H1 (cell line): ENCODE results near the gene AGBL1. TPM values are rescaled to one million over a fixed set of nuclear protein-coding genes. Genes with fewer than 3 reads are reported as not detected.

ENCODE experiments used
- CTCF ChIA-PET: fragments of 300-600 bp; sonication (Branson Sonifier 250); formaldehyde crosslinking; loops from one replicate; lab custom pipeline; 2021; ENCODE audit not compliant: partially characterized antibody; lab: Charles Lee
- POLR2A ChIA-PET: fragments of 300-600 bp; sonication (Branson Sonifier 250); formaldehyde crosslinking; loops from one replicate; lab custom pipeline; 2021; ENCODE audit warnings: inconsistent platforms; ENCODE audit not compliant: partially characterized antibody; lab: Charles Lee
- DNase-seq, 2 experiments: peaks; one replicate each; pipeline versions ENCODE4 v3.0.0 to v3.0.0-alpha.2; 2010 to 2022; ENCODE audit warnings: low spot score in 2 of 2, low read depth in 1 of 2, mixed read lengths in 1 of 2
- FAIRE-seq: peaks from 2 replicates; lab custom pipeline; 2011; peaks lifted over from hg19 to GRCh38; lab: Jason Lieb, UNC
- H2AFZ ChIP-seq: 2 replicates; pipeline ENCODE4 v1.8.1; 2012; ENCODE audit warnings: low read length, inconsistent platforms
- H2AK5ac ChIP-seq: 2 replicates; pipeline ENCODE4 v1.6.1; 2013; ENCODE audit warnings: low read depth, low read length
- H2BK120ac ChIP-seq: replicated peaks from 2 replicates; pipeline ENCODE3; 2013; ENCODE audit warnings: low read depth, low read length, inconsistent platforms
- H2BK12ac ChIP-seq: 2 replicates; pipeline ENCODE4 v1.6.1; 2013; ENCODE audit warnings: low read depth, low read length
- H2BK15ac ChIP-seq: 2 replicates; pipeline ENCODE4 v1.6.1; 2013; ENCODE audit warnings: low read length
- H2BK20ac ChIP-seq: 2 replicates; pipeline ENCODE4 v1.6.1; 2013; ENCODE audit warnings: low read length
- H2BK5ac ChIP-seq: 2 replicates; pipeline ENCODE4 v1.6.1; 2013; ENCODE audit warnings: low read depth, low read length
- H3K14ac ChIP-seq: 2 replicates; pipeline ENCODE4 v1.6.1; 2013; ENCODE audit warnings: inconsistent platforms; ENCODE audit not compliant: insufficient read length
- H3K18ac ChIP-seq: 2 replicates; pipeline ENCODE4 v1.6.1; 2013; ENCODE audit warnings: low read length; ENCODE audit errors: extremely low read depth
- H3K23ac ChIP-seq: 2 replicates; pipeline ENCODE4 v1.6.1; 2013; ENCODE audit warnings: inconsistent platforms; ENCODE audit not compliant: insufficient read length
- H3K23me2 ChIP-seq: 2 replicates; pipeline ENCODE4 v1.6.1; 2013; ENCODE audit warnings: low read depth, low read length
- H3K27ac ChIP-seq: 2 replicates; pipeline ENCODE4 v1.6.1; 2011; ENCODE audit warnings: low read depth, low read length, inconsistent platforms
- H3K27me3 ChIP-seq, 4 experiments: replicated peaks in 1 of 4; 1 replicate in 1 of 4; 2 replicates in 3 of 4; pipeline versions ENCODE4 v1.6.1 to v1.8.1; 2011 to 2013; ENCODE audit warnings: low read length in 3 of 4, mild to moderate bottlenecking in 3 of 4, inconsistent platforms in 2 of 4, mixed read lengths in 2 of 4, moderate library complexity in 1 of 4; ENCODE audit not compliant: control insufficient read depth in 3 of 4, insufficient read depth in 3 of 4; ENCODE audit errors: extremely low read depth in 1 of 4
- H3K36me3 ChIP-seq, 4 experiments: 2 replicates each; pipeline versions ENCODE4 v1.6.1 to v1.8.1; 2011 to 2013; ENCODE audit warnings: mild to moderate bottlenecking in 4 of 4, low read length in 3 of 4, moderate library complexity in 2 of 4, control low read depth in 1 of 4, inconsistent platforms in 1 of 4; ENCODE audit not compliant: insufficient read depth in 4 of 4, control insufficient read depth in 2 of 4
- H3K4ac ChIP-seq: replicated peaks from 2 replicates; pipeline ENCODE3; 2013; ENCODE audit warnings: low read length, low read depth, mixed read lengths, inconsistent platforms; ENCODE audit not compliant: insufficient read length
- H3K4me1 ChIP-seq, 4 experiments: replicated peaks in 1 of 4; 1 replicate in 1 of 4; 2 replicates in 3 of 4; pipeline versions ENCODE4 v1.6.1 to v1.8.1; 2011 to 2013; ENCODE audit warnings: low read length in 3 of 4, inconsistent platforms in 2 of 4, mixed read lengths in 1 of 4; ENCODE audit not compliant: insufficient read depth in 4 of 4, control insufficient read depth in 3 of 4
- H3K4me2 ChIP-seq, 2 experiments: 2 replicates each; pipeline versions ENCODE4 v1.6.1 to v1.8.1; 2011 to 2013; ENCODE audit warnings: low read depth in 2 of 2, low read length in 2 of 2, control low read depth in 1 of 2, inconsistent platforms in 1 of 2, mild to moderate bottlenecking in 1 of 2; ENCODE audit not compliant: insufficient read depth in 1 of 2
- H3K4me3 ChIP-seq, 4 experiments: fragments of 200-600, 300-600 bp in 1 of 4; sonication (generic), shearing (Covaris generic), sonication (Bioruptor Twin) in 1 of 4; 2 replicates each; pipeline versions ENCODE4 v1.5.1 to v1.8.1; 2011 to 2016; ENCODE audit warnings: low read length in 4 of 4, low read depth in 3 of 4, control low read depth in 2 of 4, inconsistent platforms in 2 of 4, mild to moderate bottlenecking in 2 of 4, mixed read lengths in 1 of 4, moderate library complexity in 1 of 4; ENCODE audit not compliant: insufficient read depth in 2 of 4; ENCODE audit errors: extremely low read depth in 1 of 4
- H3K56ac ChIP-seq: replicated peaks from 2 replicates; pipeline ENCODE3; 2013; ENCODE audit warnings: low read depth, mild to moderate bottlenecking, mixed read lengths, low read length, inconsistent platforms; ENCODE audit not compliant: insufficient read length
- H3K79me1 ChIP-seq: 2 replicates; pipeline ENCODE4 v1.6.1; 2013; ENCODE audit warnings: low read depth, low read length, control low read depth
- H3K79me2 ChIP-seq, 2 experiments: 2 replicates each; pipeline versions ENCODE4 v1.6.1 to v1.8.1; 2012 to 2013; ENCODE audit warnings: low read length in 2 of 2, mild to moderate bottlenecking in 2 of 2, inconsistent platforms in 1 of 2; ENCODE audit not compliant: insufficient read depth in 2 of 2, control insufficient read depth in 1 of 2
- H3K9ac ChIP-seq, 4 experiments: replicated peaks in 1 of 4; 1 replicate in 1 of 4; 2 replicates in 3 of 4; pipeline versions ENCODE4 v1.6.1 to v1.8.1; 2011 to 2013; ENCODE audit warnings: low read depth in 3 of 4, low read length in 3 of 4, control low read depth in 2 of 4, mild to moderate bottlenecking in 2 of 4, moderate library complexity in 2 of 4, inconsistent platforms in 1 of 4; ENCODE audit errors: extremely low read depth in 1 of 4
- H3K9me3 ChIP-seq, 2 experiments: 2 replicates each; pipeline versions ENCODE4 v1.6.1 to v1.8.1; 2012 to 2013; ENCODE audit warnings: mild to moderate bottlenecking in 2 of 2, moderate library complexity in 2 of 2, control low read depth in 1 of 2, inconsistent platforms in 1 of 2, low read depth in 1 of 2, low read length in 1 of 2, mixed read lengths in 1 of 2; ENCODE audit not compliant: insufficient read depth in 2 of 2
- H4K20me1 ChIP-seq, 2 experiments: replicated peaks in 1 of 2; 2 replicates each; pipeline versions ENCODE3 to v1.8.1; 2011 to 2013; ENCODE audit warnings: inconsistent platforms in 2 of 2, low read length in 2 of 2, mild to moderate bottlenecking in 1 of 2; ENCODE audit not compliant: insufficient read depth in 2 of 2, control insufficient read depth in 1 of 2
- H4K5ac ChIP-seq: 2 replicates; pipeline ENCODE4 v1.6.1; 2013; ENCODE audit warnings: low read length, low read depth, mixed read lengths, inconsistent platforms; ENCODE audit not compliant: insufficient read length
- H4K8ac ChIP-seq: 2 replicates; pipeline ENCODE4 v1.8.0; 2013; ENCODE audit warnings: mild to moderate bottlenecking, moderate library complexity, low read length, inconsistent platforms; ENCODE audit not compliant: insufficient read depth; ENCODE audit errors: extremely low read depth
- H4K91ac ChIP-seq: replicated peaks from 2 replicates; pipeline ENCODE3; 2013; ENCODE audit warnings: low read length, mixed read lengths, inconsistent platforms; ENCODE audit not compliant: insufficient read length
- ASH2L ChIP-seq: fragments of 200-600, 300-600 bp; sonication (generic); IDR thresholded peaks from one replicate; pipeline ENCODE4 v1.7.1; 2017; ENCODE audit warnings: low read length
- BACH1 ChIP-seq: IDR thresholded peaks from 2 replicates; pipeline ENCODE4 v1.6.1; 2012; ENCODE audit warnings: low read length, improper control_type of control experiment
- CBX5 ChIP-seq: fragments of 300-800, 300-1000 bp; sonication (generic); IDR thresholded peaks from 2 replicates; pipeline ENCODE4 v1.7.1; 2016; ENCODE audit warnings: antibody characterized with exemption, low read length, low read depth
- CREB1 ChIP-seq: IDR thresholded peaks from 2 replicates; pipeline ENCODE4 v1.6.1; 2012; ENCODE audit warnings: inconsistent platforms
- EGR1 ChIP-seq: IDR thresholded peaks from 2 replicates; pipeline ENCODE4 v1.6.1; 2011; ENCODE audit warnings: low read depth, low read length, borderline replicate concordance
- JUND ChIP-seq: IDR thresholded peaks from 2 replicates; pipeline ENCODE4 v1.6.1; 2011; ENCODE audit warnings: mild to moderate bottlenecking, improper control_type of control experiment, low read length
- KDM4A ChIP-seq: IDR thresholded peaks from one replicate; pipeline ENCODE4 v1.7.1; 2012; ENCODE audit warnings: low read depth, mild to moderate bottlenecking, moderate library complexity, low read length, inconsistent platforms; ENCODE audit not compliant: severe bottlenecking
- MAFK ChIP-seq: IDR thresholded peaks from 2 replicates; pipeline ENCODE4 v1.6.1; 2012; ENCODE audit warnings: low read depth, mild to moderate bottlenecking, improper control_type of control experiment, low read length
- PHF8 ChIP-seq: fragments of 200-600 bp; sonication (generic); conservative IDR thresholded peaks from 2 replicates; pipeline ENCODE4 v1.7.1; 2012; ENCODE audit warnings: low read depth, mild to moderate bottlenecking, inconsistent platforms, low read length, moderate library complexity
- RXRA ChIP-seq: IDR thresholded peaks from 2 replicates; pipeline ENCODE4 v1.6.1; 2011; ENCODE audit warnings: low read depth, mild to moderate bottlenecking, low read length, moderate library complexity; ENCODE audit not compliant: insufficient read depth
- SAP30 ChIP-seq: fragments of 300-600 bp; sonication (generic); IDR thresholded peaks from 2 replicates; pipeline ENCODE4 v1.7.1; 2012; ENCODE audit warnings: low read length, moderate library complexity, mild to moderate bottlenecking, inconsistent platforms; ENCODE audit not compliant: insufficient read depth, insufficient replicate concordance
- SUZ12 ChIP-seq: fragments of 200-600 bp; sonication (generic); IDR thresholded peaks from 2 replicates; pipeline ENCODE4 v1.6.1; 2012; ENCODE audit warnings: mild to moderate bottlenecking, inconsistent platforms, low read length, moderate library complexity, mixed read lengths
- TAF7 ChIP-seq: optimal IDR thresholded peaks from 2 replicates; pipeline ENCODE3; 2011; ENCODE audit warnings: low read depth, mild to moderate bottlenecking, inconsistent platforms, low read length, moderate library complexity, borderline replicate concordance
- TEAD4 ChIP-seq: IDR thresholded peaks from 2 replicates; pipeline ENCODE4 v1.6.1; 2012; ENCODE audit warnings: low read depth, low read length, inconsistent platforms, mixed read lengths
- polyA plus RNA-seq, 7 experiments: library from polyadenylated mRNA; depleted of rRNA in 3 of 7; stranded (reverse) in 5 of 7; unstranded in 2 of 7; fragments of >200 nt in 5 of 7; fragments of 200-250 nt in 2 of 7; gene quantifications; 1 replicate in 5 of 7; 2 replicates in 1 of 7; 4 replicates in 1 of 7; pipeline versions ENCODE4 v1.2.1 to v1.2.3, GENCODE V29; 2011 to 2013; ENCODE audit warnings: missing spikeins in 2 of 7, mixed read lengths in 2 of 7
- total RNA-seq: library from RNA; stranded (reverse); fragmentation: NEBNext Ultra II Directional; extraction: Animal tissue kit (Norgen Biotek cat#: 25700); gene quantifications from 2 replicates; pipeline ENCODE4 v1.2.1, GENCODE V29; 2021
- TF ChIP-seq, protein P1 (sequence below): IDR thresholded peaks from 2 replicates; pipeline ENCODE4 v1.6.1; 2012; ENCODE audit warnings: inconsistent platforms
- TF ChIP-seq, protein P2 (sequence below): IDR thresholded peaks from 2 replicates; pipeline ENCODE4 v1.6.1; 2011; ENCODE audit warnings: low read depth, mild to moderate bottlenecking, low read length; ENCODE audit not compliant: insufficient read depth

AGBL1 gene
- total and polyA plus RNA-seq, 2 of the 8 experiments (the other 6 are each of a cell fraction or from before 2014, with no cell fraction given) = not detected

DNA sequence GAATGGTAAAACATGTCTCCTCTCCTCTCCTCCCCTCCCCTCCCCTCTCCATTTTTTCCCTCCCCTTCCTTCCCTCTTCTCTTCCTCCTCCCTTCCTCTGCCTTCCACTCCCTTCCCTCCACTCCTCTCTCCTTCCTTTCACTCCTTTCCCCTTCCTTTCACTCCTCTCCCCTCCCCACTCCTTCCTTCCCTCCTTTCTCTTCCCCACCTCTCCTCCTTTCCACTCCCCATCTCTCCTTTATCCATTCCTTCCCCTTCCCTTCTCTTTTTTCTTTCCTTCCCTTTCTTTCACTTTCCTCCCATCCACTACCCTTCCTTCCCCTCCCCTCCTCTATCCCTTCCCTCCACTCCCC, 621.9 kb downstream of the AGBL1 start:
- H2BK12ac ChIP-seq = no peak overlapping the region
- POLR2A ChIA-PET = no interaction called here
- no peak overlapping the region for H3K4me2 ChIP-seq
- H2AK5ac ChIP-seq = no peak overlapping the region
- no peaks in the 10 kb centered on the region for H3K36me3 ChIP-seq
- H3K9me3 ChIP-seq = no peaks in the 10 kb centered on the region
- no peak overlapping the region for H2BK15ac ChIP-seq
- H3K18ac ChIP-seq = no peak overlapping the region
- H3K23ac ChIP-seq = no peak overlapping the region
- H2BK5ac ChIP-seq = no peak overlapping the region
- no peak overlapping the region for H3K9ac ChIP-seq
- FAIRE-seq (no peak), DNase-seq (no peak)
- no peak overlapping the region for H4K91ac ChIP-seq
- H3K23me2 ChIP-seq = no peaks in the 10 kb centered on the region; the same call in 1 of the 2 replicates
- CTCF ChIA-PET = no interaction called here
- no peak overlapping the region for H2AFZ ChIP-seq
- H2BK20ac ChIP-seq = no peak overlapping the region
- no peak overlapping the region for H3K14ac ChIP-seq
- H3K27me3 ChIP-seq = no peaks in the 10 kb centered on the region
- H2BK120ac ChIP-seq = no peak overlapping the region
- H3K79me1 ChIP-seq = no peaks in the 10 kb centered on the region
- H3K79me2 ChIP-seq = no peaks in the 10 kb centered on the region
- H4K5ac ChIP-seq = no peak overlapping the region
- no peak overlapping the region for H3K4me3 ChIP-seq
- H3K27ac ChIP-seq = no peak overlapping the region
- no peak overlapping the region for H3K56ac ChIP-seq
- H4K8ac ChIP-seq = no peak overlapping the region
- no peak overlapping the region for H3K4ac ChIP-seq
- H3K4me1 ChIP-seq = no peaks in the 10 kb centered on the region
- H4K20me1 ChIP-seq = no peaks in the 10 kb centered on the region
- TF ChIP-seq, protein P1, sequence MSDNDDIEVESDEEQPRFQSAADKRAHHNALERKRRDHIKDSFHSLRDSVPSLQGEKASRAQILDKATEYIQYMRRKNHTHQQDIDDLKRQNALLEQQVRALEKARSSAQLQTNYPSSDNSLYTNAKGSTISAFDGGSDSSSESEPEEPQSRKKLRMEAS = no peak
- TF ChIP-seq MAFK (no peak), CREB1 (no peak), ASH2L (no peak), PHF8 (no peak), JUND (no peak), TAF7 (no peak), KDM4A (no peak), SUZ12 (no peak), SAP30 (no peak), BACH1 (no peak), TEAD4 (no peak), EGR1 (no peak), RXRA (no peak), CBX5 (no peak)
- TF ChIP-seq, protein P2, sequence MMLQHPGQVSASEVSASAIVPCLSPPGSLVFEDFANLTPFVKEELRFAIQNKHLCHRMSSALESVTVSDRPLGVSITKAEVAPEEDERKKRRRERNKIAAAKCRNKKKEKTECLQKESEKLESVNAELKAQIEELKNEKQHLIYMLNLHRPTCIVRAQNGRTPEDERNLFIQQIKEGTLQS = no peak
